ENCODE measurements around the gene MRPL19.

MRPL19 gene

DNA sequence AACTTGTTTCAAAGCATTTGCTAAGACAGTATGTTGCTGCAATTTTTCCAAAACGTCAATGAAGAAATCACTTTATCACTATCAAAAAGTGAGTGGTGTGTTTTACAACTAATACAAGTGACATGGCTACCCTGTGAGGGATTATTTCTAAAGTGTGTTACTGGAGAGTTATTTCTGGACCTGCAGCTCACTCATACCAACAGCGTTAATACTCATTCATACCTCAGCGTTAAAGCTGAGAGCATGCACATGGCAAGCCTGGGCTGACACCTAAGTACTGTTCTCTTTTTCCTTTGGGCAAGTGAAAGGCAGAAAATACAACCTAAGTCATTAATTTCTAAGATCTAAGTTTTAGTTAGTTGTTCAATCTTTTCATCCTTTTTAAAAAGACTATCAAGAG, 13.0 kb upstream of the MRPL19 start:
- no peak overlapping the region for H3K4me2 ChIP-seq
- TF ChIP-seq, protein P1, sequence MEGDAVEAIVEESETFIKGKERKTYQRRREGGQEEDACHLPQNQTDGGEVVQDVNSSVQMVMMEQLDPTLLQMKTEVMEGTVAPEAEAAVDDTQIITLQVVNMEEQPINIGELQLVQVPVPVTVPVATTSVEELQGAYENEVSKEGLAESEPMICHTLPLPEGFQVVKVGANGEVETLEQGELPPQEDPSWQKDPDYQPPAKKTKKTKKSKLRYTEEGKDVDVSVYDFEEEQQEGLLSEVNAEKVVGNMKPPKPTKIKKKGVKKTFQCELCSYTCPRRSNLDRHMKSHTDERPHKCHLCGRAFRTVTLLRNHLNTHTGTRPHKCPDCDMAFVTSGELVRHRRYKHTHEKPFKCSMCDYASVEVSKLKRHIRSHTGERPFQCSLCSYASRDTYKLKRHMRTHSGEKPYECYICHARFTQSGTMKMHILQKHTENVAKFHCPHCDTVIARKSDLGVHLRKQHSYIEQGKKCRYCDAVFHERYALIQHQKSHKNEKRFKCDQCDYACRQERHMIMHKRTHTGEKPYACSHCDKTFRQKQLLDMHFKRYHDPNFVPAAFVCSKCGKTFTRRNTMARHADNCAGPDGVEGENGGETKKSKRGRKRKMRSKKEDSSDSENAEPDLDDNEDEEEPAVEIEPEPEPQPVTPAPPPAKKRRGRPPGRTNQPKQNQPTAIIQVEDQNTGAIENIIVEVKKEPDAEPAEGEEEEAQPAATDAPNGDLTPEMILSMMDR (conservative IDR thresholded peaks at IDR 0.05; ENCODE audit: low read depth, low read length) = no peak
- H2AFZ ChIP-seq (ENCODE audit: low read depth) = no peak overlapping the region
- no peaks in the 10 kb centered on the region for H3K4me1 ChIP-seq (ENCODE audit: low read depth, poor library complexity, severe bottlenecking)
- no peak overlapping the region for H3K4me3 ChIP-seq (IDR thresholded peaks at IDR 0.05; ENCODE audit: insufficient read depth, low read depth, low read length)
- no peak overlapping the region for H3K27ac ChIP-seq
- H3K9ac ChIP-seq = no peak overlapping the region
- no peaks in the 10 kb centered on the region for H3K27me3 ChIP-seq (ENCODE audit: insufficient read depth, low read depth)
- H3K79me2 ChIP-seq (ENCODE audit: insufficient read depth, low read depth) = no peaks in the 10 kb centered on the region
- no peaks in the 10 kb centered on the region for H4K20me1 ChIP-seq (ENCODE audit: insufficient read depth)
- no peaks in the 10 kb centered on the region for H3K36me3 ChIP-seq (ENCODE audit: insufficient read depth)

DNA sequence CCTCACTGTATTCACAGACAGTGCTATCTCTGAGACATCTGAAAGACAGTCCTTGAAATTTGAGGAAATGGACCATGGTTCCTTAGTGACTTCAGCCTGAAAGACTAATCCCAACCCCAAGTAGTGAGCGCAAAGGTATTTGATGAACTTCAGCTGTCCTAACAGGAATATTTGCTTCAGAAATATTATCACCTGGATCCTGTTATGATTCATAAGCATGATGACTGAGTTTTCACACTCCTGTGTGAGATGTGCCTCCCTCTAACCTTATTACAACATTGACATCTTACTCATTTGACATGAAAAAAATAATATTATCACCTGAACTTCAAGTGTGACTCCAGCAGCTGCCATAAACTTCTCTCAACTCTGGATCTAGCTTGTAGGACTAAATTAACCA, 11.6 kb upstream of the MRPL19 start:
- Histone ChIP-seq H3K9ac (no peak overlapping the region), H3K79me2 (ENCODE audit: insufficient read depth, low read depth) (no peaks in the 10 kb centered on the region), H3K4me1 (ENCODE audit: low read depth, poor library complexity, severe bottlenecking) (no peaks in the 10 kb centered on the region), H3K36me3 (ENCODE audit: insufficient read depth) (no peaks in the 10 kb centered on the region), H3K4me3 (IDR thresholded peaks at IDR 0.05; ENCODE audit: insufficient read depth, low read depth, low read length) (no peak overlapping the region), H3K4me2 (no peak overlapping the region), H3K27me3 (ENCODE audit: insufficient read depth, low read depth) (no peaks in the 10 kb centered on the region), H3K27ac (no peak overlapping the region), H2AFZ (ENCODE audit: low read depth) (no peak overlapping the region), H4K20me1 (ENCODE audit: insufficient read depth) (no peaks in the 10 kb centered on the region)
- TF ChIP-seq, protein P1 (conservative IDR thresholded peaks at IDR 0.05; ENCODE audit: low read depth, low read length) = no peak

DNA sequence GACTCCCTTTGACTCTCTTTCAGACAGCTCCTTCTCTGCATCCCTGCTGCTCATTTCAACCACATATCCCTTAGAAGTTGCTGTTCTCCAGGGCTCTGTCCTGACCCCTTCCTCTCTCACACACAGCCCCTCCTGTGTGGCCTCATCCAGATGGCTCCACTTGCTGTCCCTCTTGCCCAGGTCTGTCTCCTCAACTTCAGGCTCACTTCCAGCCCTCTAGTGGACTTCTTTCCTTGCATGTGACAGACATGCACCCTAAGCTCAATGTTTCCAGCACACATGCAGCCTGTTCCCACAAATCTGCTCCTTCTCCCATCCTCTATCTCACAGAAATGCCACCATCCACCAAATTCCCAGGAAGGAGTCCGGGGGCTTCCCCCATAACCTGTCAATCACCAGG, 9.0 kb upstream of the MRPL19 start:
- Histone ChIP-seq H3K4me1 (ENCODE audit: low read depth, poor library complexity, severe bottlenecking) (peaks cover 7% of the 10 kb centered on the region), H3K79me2 (ENCODE audit: insufficient read depth, low read depth) (no peaks in the 10 kb centered on the region), H3K36me3 (ENCODE audit: insufficient read depth) (no peaks in the 10 kb centered on the region), H3K27me3 (ENCODE audit: insufficient read depth, low read depth) (no peaks in the 10 kb centered on the region), H3K9ac (no peak overlapping the region), H4K20me1 (ENCODE audit: insufficient read depth) (no peaks in the 10 kb centered on the region), H2AFZ (ENCODE audit: low read depth) (no peak overlapping the region), H3K4me2 (no peak overlapping the region), H3K4me3 (IDR thresholded peaks at IDR 0.05; ENCODE audit: insufficient read depth, low read depth, low read length) (no peak overlapping the region), H3K27ac (no peak overlapping the region)
- TF ChIP-seq, protein P1 (conservative IDR thresholded peaks at IDR 0.05; ENCODE audit: low read depth, low read length) = no peak

DNA sequence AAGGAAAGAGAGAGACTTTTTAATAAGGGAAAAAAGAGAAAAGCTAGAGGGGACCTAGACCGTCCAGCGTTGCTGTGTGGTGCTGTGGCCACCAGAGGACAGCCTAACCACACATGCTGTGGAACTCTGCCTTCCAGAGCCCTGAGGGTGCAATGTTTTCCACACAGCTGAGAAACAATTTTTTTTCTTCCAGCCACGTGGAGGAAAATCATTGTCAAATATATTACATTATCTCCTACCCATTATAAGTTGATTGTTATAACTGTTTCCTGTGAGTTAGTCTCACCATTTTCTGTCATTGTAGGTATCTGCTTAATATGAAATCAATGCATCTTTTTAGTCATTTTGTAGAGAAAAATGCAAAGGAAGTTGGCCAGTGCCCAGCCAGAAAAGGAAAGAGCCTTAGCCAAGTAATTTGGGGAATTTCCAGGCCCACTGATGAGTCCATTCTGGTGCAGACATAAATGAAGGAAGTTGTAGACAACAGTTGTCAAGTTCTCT, 5.9 kb upstream of the MRPL19 start:
- H3K27me3 ChIP-seq (ENCODE audit: insufficient read depth, low read depth) = no peaks in the 10 kb centered on the region
- no peak overlapping the region for H3K4me3 ChIP-seq (IDR thresholded peaks at IDR 0.05; ENCODE audit: insufficient read depth, low read depth, low read length)
- H3K27ac ChIP-seq = no peak overlapping the region
- H3K9ac ChIP-seq = no peak overlapping the region
- H3K36me3 ChIP-seq (ENCODE audit: insufficient read depth) = no peaks in the 10 kb centered on the region
- no peaks in the 10 kb centered on the region for H4K20me1 ChIP-seq (ENCODE audit: insufficient read depth)
- peak overlapping the region; percentile 60; the same call in 1 of the 2 replicates for H2AFZ ChIP-seq (ENCODE audit: low read depth)
- TF ChIP-seq, protein P1 (conservative IDR thresholded peaks at IDR 0.05; ENCODE audit: low read depth, low read length) = peak; percentile 96
- no peaks in the 10 kb centered on the region for H3K79me2 ChIP-seq (ENCODE audit: insufficient read depth, low read depth)
- H3K4me2 ChIP-seq = 0 out of 2 replicates have a peak overlapping the region, but pooled peaks have one; percentile 17
- peaks cover 7% of the 10 kb centered on the region for H3K4me1 ChIP-seq (ENCODE audit: low read depth, poor library complexity, severe bottlenecking)
